ENCODE results near the gene SAMM50.

The SAMM50 gene

GRCh38 chr22:43972931-43973462 lies 17.8 kb downstream of the SAMM50 start:
- no peak overlapping the region for H3K4me3 ChIP-seq (ENCODE audit: low read length, poor library complexity, severe bottlenecking)
- H3K79me2 ChIP-seq (ENCODE audit: insufficient read depth, low read length), result no peaks in the 10 kb centered on the region
- no peaks in the 10 kb centered on the region for H4K20me1 ChIP-seq (ENCODE audit: insufficient read depth, low read length, poor library complexity, severe bottlenecking)
- H3K4me1 ChIP-seq (ENCODE audit: insufficient read depth, low read length, poor library complexity, severe bottlenecking), result no peaks in the 10 kb centered on the region
- H3K4me2 ChIP-seq (ENCODE audit: low read depth, low read length, poor library complexity, severe bottlenecking), result no peak overlapping the region
- H3K36me3 ChIP-seq (ENCODE audit: insufficient read depth, low read length), result peaks cover 91% of the 10 kb centered on the region; the same call in 1 of the 2 replicates
- H3F3A ChIP-seq (ENCODE audit: low read depth), result no peaks in the 10 kb centered on the region
- no peak overlapping the region for H2AFZ ChIP-seq (ENCODE audit: low read length)
- no peaks in the 10 kb centered on the region for H3K27me3 ChIP-seq (ENCODE audit: insufficient read depth, low read length, poor library complexity, severe bottlenecking)
- H3K9ac ChIP-seq (ENCODE audit: low read depth, low read length, poor library complexity, severe bottlenecking), result no peak overlapping the region
- H3K9me3 ChIP-seq (ENCODE audit: insufficient read depth, low read depth, low read length), result no peaks in the 10 kb centered on the region
- no peak for TF ChIP-seq CTCF (conservative IDR thresholded peaks at IDR 0.05; ENCODE audit: low read length)
- TF ChIP-seq EZH2phosphoT487 (IDR thresholded peaks at IDR 0.05; ENCODE audit: borderline replicate concordance), result no peak
- no peaks in the 10 kb centered on the region for H3K9me2 ChIP-seq (replicated peaks; ENCODE audit: low read depth, low read length)

- Histone ChIP-seq H3K9me3 (ENCODE audit: insufficient read depth, low read depth, low read length) (no peaks in the 10 kb centered on the region), H3K4me1 (ENCODE audit: insufficient read depth, low read length, poor library complexity, severe bottlenecking) (no peaks in the 10 kb centered on the region), H3F3A (ENCODE audit: low read depth) (no peaks in the 10 kb centered on the region), H3K9ac (ENCODE audit: low read depth, low read length, poor library complexity, severe bottlenecking) (no peak overlapping the region), H3K27me3 (ENCODE audit: insufficient read depth, low read length, poor library complexity, severe bottlenecking) (no peaks in the 10 kb centered on the region), H3K79me2 (ENCODE audit: insufficient read depth, low read length) (no peaks in the 10 kb centered on the region), H3K9me2 (replicated peaks; ENCODE audit: low read depth, low read length) (no peaks in the 10 kb centered on the region), H4K20me1 (ENCODE audit: insufficient read depth, low read length, poor library complexity, severe bottlenecking) (no peaks in the 10 kb centered on the region), H3K36me3 (ENCODE audit: insufficient read depth, low read length) (peaks cover 90% of the 10 kb centered on the region; the same call in 1 of the 2 replicates), H2AFZ (ENCODE audit: low read length) (no peak overlapping the region), H3K4me3 (ENCODE audit: low read length, poor library complexity, severe bottlenecking) (no peak overlapping the region), H3K4me2 (ENCODE audit: low read depth, low read length, poor library complexity, severe bottlenecking) (no peak overlapping the region)
- TF ChIP-seq CTCF (conservative IDR thresholded peaks at IDR 0.05; ENCODE audit: low read length) (no peak), EZH2phosphoT487 (IDR thresholded peaks at IDR 0.05; ENCODE audit: borderline replicate concordance) (no peak)
Measured at GRCh38 chr22:43974028-43974545, 18.8 kb downstream of the SAMM50 start.

- no peak overlapping the region for H3K4me2 ChIP-seq (ENCODE audit: low read depth, low read length, poor library complexity, severe bottlenecking)
- no peaks in the 10 kb centered on the region for H3K79me2 ChIP-seq (ENCODE audit: insufficient read depth, low read length)
- H3K4me3 ChIP-seq (ENCODE audit: low read length, poor library complexity, severe bottlenecking), result no peak overlapping the region
- no peaks in the 10 kb centered on the region for H3F3A ChIP-seq (ENCODE audit: low read depth)
- no peak overlapping the region for H3K9ac ChIP-seq (ENCODE audit: low read depth, low read length, poor library complexity, severe bottlenecking)
- H3K36me3 ChIP-seq (ENCODE audit: insufficient read depth, low read length), result peaks cover 91% of the 10 kb centered on the region; the same call in 1 of the 2 replicates
- H3K27me3 ChIP-seq (ENCODE audit: insufficient read depth, low read length, poor library complexity, severe bottlenecking), result no peaks in the 10 kb centered on the region
- H4K20me1 ChIP-seq (ENCODE audit: insufficient read depth, low read length, poor library complexity, severe bottlenecking), result no peaks in the 10 kb centered on the region
- no peaks in the 10 kb centered on the region for H3K4me1 ChIP-seq (ENCODE audit: insufficient read depth, low read length, poor library complexity, severe bottlenecking)
- TF ChIP-seq CTCF (conservative IDR thresholded peaks at IDR 0.05; ENCODE audit: low read length) (no peak), EZH2phosphoT487 (IDR thresholded peaks at IDR 0.05; ENCODE audit: borderline replicate concordance) (no peak)
- no peaks in the 10 kb centered on the region for H3K9me3 ChIP-seq (ENCODE audit: insufficient read depth, low read depth, low read length)
- no peak overlapping the region for H2AFZ ChIP-seq (ENCODE audit: low read length)
- H3K9me2 ChIP-seq (replicated peaks; ENCODE audit: low read depth, low read length), result no peaks in the 10 kb centered on the region
Measured at GRCh38 chr22:43975041-43975440, 19.8 kb downstream of the SAMM50 start.

All from Loucy (cell line).